Subcutaneous adipose tissue (tissue), 4 donors: ENCODE results near the gene SEMA3C. TPM values are rescaled to one million over a fixed set of nuclear protein-coding genes. Genes with fewer than 3 reads are reported as not detected.

Experiments
- CTCF ChIP-seq: fragments of 450-650 bp; IDR thresholded peaks from one replicate; pipeline ENCODE4 v1.5.1; 2016; ENCODE audit warnings: low read depth, mild to moderate bottlenecking, control low read depth, antibody characterized with exemption, moderate library complexity
- total RNA-seq, 4 donors: library from RNA; depleted of rRNA; stranded (reverse); fragments of >200 nt; gene quantifications; one replicate each; pipeline ENCODE4 v1.1.0, GENCODE V29; 2016

The SEMA3C gene
- total RNA-seq, 4 donors from 2014 or later = 57.3 to 174 (median 96.9) TPM

- no peak for TF ChIP-seq CTCF
Measured at GRCh38 chr7:80826520-80827238, 92.2 kb downstream of the SEMA3C start.

- TF ChIP-seq CTCF = no peak
Measured at GRCh38 chr7:80825499-80825898, 93.4 kb downstream of the SEMA3C start.

GRCh38 chr7:80824253-80824652 is 94.6 kb downstream of the SEMA3C start:
- TF ChIP-seq CTCF = no peak

GRCh38 chr7:80823057-80823456 is 95.8 kb downstream of the SEMA3C start:
- no peak for TF ChIP-seq CTCF

GRCh38 chr7:80821771-80822319 is 97.0 kb downstream of the SEMA3C start:
- TF ChIP-seq CTCF = no peak

- no peak for TF ChIP-seq CTCF
Measured at GRCh38 chr7:80819503-80819902, 99.3 kb downstream of the SEMA3C start.

GRCh38 chr7:80818181-80818580 is 100.7 kb downstream of the SEMA3C start:
- no peak for TF ChIP-seq CTCF
